Activated CD8-positive, alpha-beta memory T cell treated with anti-CD3 and anti-CD28 coated beads for 4 hours (primary cell): ENCODE data around the gene BAHCC1.

ENCODE experiments used
- DNase-seq, 2 donors: peaks; one replicate each; pipeline ENCODE4 v3.0.0-alpha.2; 2020; ENCODE audit warnings: low read depth in 2 of 2

BAHCC1 gene

DNA sequence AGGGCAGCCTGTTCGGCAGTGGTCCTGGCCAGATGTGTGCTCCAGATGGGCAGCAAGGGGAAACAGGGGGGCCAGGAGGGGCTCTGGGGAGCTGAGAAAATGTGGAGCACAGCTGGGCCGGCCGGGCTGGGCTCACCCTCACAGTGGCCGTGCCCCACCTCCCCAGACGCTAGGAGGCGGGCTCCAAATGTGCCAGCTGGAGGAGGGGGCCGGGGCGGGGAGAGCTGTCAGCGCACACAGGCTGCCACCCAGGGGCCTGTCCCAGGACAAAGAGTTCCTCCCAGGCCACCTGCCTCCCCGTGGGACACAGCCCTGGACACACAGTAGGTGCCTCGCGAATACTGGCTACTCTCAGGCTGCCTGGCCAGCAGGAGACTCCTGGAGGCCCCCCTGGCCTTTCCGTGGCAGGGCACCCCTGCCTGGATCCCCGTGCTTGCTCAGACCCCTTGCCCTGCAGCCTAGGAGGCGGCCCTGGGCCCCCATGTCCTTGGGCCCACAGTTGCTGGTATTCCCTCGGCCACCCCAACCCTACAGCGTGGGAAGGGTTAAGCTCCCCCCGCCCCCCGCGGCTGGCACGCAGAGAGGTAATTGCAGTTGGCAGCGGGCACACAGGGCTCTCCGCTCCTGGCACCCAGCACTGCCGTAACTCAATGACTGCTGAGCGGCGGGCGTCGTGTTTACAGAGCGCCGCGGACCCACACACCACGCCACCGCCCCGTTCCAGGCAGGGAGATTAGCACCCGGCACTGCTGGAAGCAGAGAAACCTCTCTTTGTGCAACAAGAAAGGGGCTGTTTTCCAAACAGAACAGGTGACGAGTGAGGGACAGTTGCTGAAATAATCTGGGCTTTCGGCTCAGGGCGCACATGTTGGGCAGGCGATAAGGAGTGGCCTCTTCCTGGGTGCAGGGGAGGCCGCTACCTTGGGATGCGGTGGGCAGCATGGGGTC lies 32.2 kb downstream of the BAHCC1 start:
- DNase-seq = no peak

DNA sequence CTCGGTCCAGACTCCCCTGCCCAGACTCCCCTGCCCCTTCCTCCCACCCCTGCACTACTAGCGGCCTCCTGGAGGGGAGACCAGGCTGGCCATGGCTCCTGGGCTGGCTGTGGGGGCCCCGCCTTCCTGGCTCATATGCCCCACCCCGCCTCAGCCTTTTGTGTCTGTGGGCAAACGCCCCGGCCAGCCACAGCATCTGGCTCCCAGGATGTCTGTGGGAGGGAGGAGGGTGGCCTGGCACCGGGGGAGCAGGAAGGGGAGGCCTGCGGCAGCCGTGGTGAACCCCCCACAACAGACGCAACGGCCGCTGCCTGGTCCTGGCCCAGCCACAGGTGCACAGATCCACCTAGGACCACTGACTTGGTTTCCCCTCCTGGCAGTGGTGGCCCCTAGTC lies 32.9 kb downstream of the BAHCC1 start:
- DNase-seq = no peak

DNA sequence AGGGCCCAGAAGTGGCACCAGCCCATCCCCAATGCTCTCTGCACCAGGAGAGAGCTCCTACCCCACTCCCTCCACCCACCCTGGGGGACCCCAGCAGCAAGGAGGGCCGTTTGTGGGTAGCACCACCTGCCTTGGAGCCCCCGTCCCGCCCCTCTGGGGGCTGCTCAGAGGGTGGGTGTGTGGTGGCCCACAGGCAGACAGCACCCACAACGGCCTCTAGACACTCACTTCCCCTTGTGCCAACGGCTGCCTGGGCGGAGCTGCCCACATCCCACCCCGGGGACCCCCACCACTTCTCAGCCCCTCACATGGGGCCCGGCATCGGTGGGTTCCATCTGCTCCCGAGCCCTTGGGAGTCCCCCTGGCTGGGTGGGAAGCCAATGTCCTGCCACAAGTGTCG lies 33.3 kb downstream of the BAHCC1 start:
- DNase-seq = no peak

GRCh38 chr17:81428948-81429774 lies 33.9 kb downstream of the BAHCC1 start:
- no peak for DNase-seq

DNA sequence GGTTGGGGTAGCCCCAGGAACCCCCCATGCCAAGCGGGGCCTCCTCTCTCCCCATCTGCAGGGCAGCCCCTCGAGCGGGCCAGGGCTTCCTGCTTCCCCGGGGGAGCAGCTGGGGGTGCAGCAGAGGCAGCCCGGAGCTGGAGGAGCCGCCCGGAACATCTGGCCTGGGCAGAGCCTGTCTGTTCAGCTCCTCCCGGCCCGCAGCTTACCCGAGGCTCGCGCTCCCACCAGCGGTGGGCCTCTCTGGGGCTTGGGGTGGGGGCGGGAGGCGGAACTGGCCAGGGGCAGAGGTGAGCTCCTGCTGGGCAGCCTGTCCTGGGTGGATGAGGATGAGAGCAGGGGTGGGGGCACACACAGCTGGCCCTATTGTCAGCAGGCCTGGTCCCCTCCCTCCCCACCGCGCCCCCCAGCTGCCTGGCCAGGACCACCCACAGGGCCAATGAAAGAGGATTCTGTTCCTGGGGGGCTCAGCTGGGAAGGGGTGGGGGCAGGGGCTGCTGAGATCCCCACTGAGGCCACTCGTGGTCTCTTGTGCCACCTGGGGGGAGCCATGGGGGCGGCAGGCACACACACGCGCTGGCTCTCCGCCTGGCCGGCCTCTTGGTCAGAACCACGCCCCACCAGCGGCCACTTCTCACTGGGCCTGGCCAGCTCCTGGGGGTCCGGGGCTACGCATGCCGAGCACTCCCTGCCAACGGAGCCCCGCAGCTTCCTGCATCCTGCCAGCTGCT lies 34.7 kb downstream of the BAHCC1 start:
- no peak for DNase-seq

GRCh38 chr17:81431545-81432482 lies 36.6 kb downstream of the BAHCC1 start:
- no peak for DNase-seq

- DNase-seq = no peak
Measured at GRCh38 chr17:81432941-81433340, 37.7 kb downstream of the BAHCC1 start.

DNA sequence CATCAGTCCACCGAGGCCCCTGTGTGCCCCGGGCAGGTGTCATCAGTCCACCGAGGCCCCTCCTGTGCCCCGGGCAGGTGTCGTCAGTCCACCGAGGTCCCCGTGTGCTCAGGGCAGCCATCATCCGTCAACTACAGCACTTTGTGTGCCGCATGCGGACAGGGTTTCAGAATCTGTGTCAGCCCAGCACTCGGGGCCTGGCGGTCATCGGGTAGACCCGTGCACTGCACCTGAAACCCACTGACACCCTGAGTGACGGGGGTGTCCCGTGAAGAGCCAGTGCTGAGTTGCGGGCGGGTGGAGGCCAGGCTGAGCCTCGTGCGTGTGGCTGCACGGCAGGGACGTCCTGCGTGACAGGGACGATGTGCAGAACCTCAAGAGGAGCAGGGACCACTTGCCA lies 38.4 kb downstream of the BAHCC1 start:
- no peak for DNase-seq

GRCh38 chr17:81434072-81434471 lies 38.8 kb downstream of the BAHCC1 start:
- no peak for DNase-seq

GRCh38 chr17:81434681-81435417 lies 39.6 kb downstream of the BAHCC1 start:
- DNase-seq = no peak

DNA sequence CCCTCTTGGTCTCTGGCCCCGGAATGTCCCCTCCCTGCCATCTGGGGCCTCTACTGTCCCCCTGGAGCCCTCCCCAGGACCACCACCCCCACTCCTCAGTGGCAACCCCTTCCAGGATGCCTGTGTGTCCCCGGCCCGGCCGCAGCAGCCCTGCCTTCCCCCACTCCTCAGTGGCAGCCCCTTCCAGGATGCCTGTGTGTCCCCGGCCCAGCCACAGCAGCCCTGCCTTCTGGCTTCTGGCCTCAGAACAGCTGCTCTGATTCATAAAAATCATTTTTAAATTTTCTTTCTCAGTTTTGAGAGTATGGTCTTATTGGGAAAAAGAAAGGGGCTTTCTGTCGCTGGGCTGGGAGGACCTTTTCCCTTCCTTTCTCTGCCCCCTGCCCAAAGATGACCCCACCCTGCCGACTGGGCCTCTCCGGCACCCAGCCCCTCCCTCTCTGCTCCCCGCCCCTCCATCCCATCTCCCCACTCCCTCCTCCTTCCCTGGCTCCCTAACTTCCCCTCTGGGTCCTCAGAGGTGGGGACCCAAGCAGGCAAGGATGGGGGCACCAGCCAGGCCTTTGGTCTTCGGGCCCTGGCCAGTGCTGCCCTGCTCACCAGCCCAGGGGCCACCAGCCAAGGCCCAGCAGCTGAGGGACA lies 40.5 kb downstream of the BAHCC1 start:
- DNase-seq = no peak

- DNase-seq = no peak
Measured at GRCh38 chr17:81436294-81436849, 41.1 kb downstream of the BAHCC1 start.

- no peak for DNase-seq
Measured at GRCh38 chr17:81437191-81437651, 42.0 kb downstream of the BAHCC1 start.

DNA sequence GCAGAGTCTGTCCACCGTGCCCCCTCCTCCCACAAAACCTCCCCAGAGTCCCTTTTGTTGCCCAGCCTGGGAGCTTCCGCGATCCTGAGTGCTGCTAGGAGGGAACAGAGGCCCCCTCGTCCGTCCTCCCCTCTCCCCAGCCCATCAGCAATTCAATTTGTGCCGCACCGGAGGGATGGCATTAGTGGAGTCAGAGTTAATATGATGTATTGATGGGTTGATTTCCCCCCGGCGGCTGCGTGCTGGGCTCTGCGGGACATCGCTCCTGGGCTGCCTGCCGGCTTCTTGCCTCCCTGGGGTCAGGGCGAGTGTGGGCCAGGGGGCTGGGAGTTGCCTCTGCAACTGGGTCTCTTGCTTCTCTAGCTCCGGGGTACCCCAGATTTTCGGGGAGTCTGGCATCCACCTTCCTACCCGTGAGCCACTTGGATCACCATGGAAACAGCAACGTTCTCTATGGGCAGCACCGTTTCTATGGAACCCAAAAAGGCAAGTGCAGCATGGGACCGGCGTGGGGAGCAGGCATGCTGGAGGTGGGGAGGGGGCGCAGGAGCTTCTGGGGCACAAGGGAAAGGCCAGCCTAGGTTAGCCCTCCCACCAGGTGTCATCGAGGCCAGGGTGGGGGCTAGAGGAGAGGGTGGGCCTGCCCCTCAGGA lies 42.9 kb downstream of the BAHCC1 start:
- no peak for DNase-seq

- DNase-seq = no peak
Measured at GRCh38 chr17:81438688-81439087, 43.4 kb downstream of the BAHCC1 start.

DNA sequence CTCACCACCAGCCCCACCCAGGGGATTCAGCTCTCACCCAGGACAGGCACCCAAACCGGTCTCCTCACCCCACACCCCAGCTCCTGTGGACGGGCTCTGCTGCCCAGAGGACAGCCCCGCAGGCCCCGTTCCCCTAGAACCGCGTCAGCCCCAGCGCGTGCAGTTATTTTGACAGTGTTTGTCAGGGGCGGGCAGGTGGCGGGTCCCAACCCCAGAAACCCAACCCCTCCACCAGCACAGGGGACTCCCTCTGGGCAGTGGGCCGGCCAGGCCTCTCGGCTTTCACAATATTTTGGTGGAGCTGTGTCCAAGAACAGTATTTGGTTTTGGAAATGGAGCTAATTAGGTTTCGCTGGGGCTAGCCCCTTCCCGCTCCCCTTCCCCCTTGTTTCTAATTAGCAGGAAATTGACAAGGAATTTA lies 44.8 kb downstream of the BAHCC1 start:
- no peak for DNase-seq

DNA sequence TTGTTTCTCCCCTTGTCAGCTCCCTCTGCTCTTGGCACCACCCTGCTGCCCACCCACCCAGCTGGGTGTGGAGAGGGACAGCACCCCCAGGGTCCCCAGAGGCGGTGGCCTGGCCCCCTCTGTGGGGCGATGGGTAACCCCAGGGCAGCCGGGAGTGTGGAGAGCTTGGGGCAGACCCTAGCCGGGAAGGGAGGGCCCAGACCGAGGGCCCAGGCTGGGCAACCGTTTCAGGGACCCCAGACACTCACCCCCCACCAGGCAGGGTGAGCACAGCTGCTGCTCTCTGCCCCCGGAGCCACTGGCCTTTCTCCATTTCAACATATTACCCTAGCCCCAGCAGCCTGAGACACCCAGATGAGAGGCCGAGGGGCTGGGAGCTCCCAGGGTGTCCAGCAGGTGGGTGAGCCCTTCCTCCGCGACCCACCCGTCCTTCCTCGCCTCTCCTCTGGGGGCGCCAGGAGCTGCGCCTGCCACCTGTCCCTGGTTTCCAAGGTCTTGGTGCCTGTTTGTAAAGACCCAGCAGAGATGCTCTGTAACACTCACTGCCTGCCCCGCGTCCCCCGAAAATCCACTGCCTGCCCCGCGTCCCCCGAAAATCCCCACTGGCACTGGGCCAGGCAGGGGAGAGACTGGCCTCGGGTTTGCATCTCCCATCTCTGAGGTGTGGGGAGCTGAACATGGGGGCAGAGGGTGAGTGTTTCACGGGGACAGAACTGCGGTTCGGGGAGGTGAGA lies 45.4 kb downstream of the BAHCC1 start:
- DNase-seq = no peak

DNA sequence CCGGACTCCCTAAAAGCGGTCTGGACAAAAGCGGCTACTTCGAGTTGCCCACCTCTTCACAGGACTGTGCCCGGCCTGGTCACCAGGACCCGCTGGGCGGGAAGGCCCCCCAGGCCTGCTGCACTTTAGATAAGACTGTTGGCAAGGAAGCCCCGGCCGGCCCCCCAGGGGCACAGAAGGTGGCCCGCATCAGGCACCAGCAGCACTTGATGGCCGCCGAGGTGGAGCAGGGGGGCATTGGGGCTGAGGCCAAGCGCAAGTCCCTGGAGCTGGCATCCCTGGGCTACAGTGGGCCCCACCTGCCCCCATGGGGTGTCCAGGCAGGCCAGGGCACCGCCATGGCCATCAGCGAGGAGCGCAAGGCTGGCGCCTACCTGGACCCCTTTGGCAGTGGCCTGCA lies 47.5 kb downstream of the BAHCC1 start:
- no peak for DNase-seq
